ENCODE data around the gene BAZ1B. TPM values are rescaled to one million over a fixed set of nuclear protein-coding genes. Genes with fewer than 3 reads are reported as not detected.

Gene BAZ1B
- total and polyA plus RNA-seq, 4 donors = 8.6 to 31.3 (median 21.5) TPM

DNA sequence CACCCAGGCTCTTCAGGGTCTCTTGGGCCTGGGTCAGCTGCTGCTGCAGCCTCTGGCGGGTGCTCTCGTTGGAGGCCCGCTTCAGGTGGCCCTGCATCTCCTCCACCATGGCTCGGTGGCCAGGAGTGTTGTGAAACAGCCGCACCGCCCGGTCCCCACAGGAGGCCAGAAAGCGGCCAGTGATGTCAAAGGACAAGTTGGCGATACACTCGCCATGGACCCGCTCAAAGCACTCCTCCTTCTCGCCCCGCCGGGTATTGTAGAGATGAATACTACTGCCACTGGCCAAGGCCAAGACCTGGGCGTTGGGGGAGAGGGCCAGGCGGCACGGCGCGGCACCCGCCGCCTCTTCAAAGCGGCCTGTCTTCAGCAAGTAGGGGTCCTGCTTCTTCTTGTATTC is 48.4 kb upstream of the BAZ1B start:
- peaks cover 14 to 44% (median 28%) of the 10 kb centered on the region in 4 donors for H3K36me3 ChIP-seq (ENCODE audit: control insufficient read depth in 4 of 4, insufficient read depth in 3 of 4, low read depth in 1 of 4, low read length in 3 of 4)
- 98% methylated on average over 22 of the region's 22 CpGs for WGBS
- no peaks in the 10 kb centered on the region for H3K9me3 ChIP-seq (ENCODE audit: control insufficient read depth in 4 of 4, low read length in 3 of 4)
- H3K4me1 ChIP-seq (ENCODE audit: control insufficient read depth in 4 of 4, insufficient read depth in 4 of 4, low read length in 3 of 4) = peaks cover 0 to 7% (median 0%) of the 10 kb centered on the region in 4 donors
- no peak overlapping the region for H3K27ac ChIP-seq (ENCODE audit: low read depth in 1 of 2, low read length in 2 of 2)
- H3K9ac ChIP-seq (ENCODE audit: low read depth in 1 of 2, low read length in 2 of 2) = no peak overlapping the region
- no peak for DNase-seq (ENCODE audit: low spot score)
- H3K27me3 ChIP-seq (ENCODE audit: control insufficient read depth in 4 of 4, insufficient read depth in 4 of 4, low read length in 3 of 4) = no peaks in the 10 kb centered on the region
- H3K4me3 ChIP-seq (ENCODE audit: low read depth in 1 of 3, low read length in 3 of 3) = no peak overlapping the region
- TF ChIP-seq EGR1 (IDR thresholded peaks at IDR 0.05; ENCODE audit: low read depth in 2 of 2) (no peak), MAX (IDR thresholded peaks at IDR 0.05) (no peak), RXRA (IDR thresholded peaks at IDR 0.05) (no peak), TAF1 (conservative IDR thresholded peaks at IDR 0.05) (no peak), RAD21 (IDR thresholded peaks at IDR 0.05) (no peak), JUND (IDR thresholded peaks at IDR 0.05) (no peak), FOXA2 (IDR thresholded peaks at IDR 0.05) (no peak), REST (IDR thresholded peaks at IDR 0.05) (no peak), GABPA (IDR thresholded peaks at IDR 0.05 in 1 of 2, conservative IDR thresholded peaks at IDR 0.05 in 1 of 2) (no peak), YY1 (IDR thresholded peaks at IDR 0.05) (no peak), HNF4G (IDR thresholded peaks at IDR 0.05) (no peak), NR2F2 (IDR thresholded peaks at IDR 0.05) (no peak), ZBTB33 (IDR thresholded peaks at IDR 0.05) (no peak), HNF4A (conservative IDR thresholded peaks at IDR 0.05) (no peak), CTCF (IDR thresholded peaks at IDR 0.05; ENCODE audit: low read depth, low read length, missing input control) (no peak), SP1 (IDR thresholded peaks at IDR 0.05) (no peak), FOXA1 (IDR thresholded peaks at IDR 0.05) (no peak)
- TF ChIP-seq, protein P1, sequence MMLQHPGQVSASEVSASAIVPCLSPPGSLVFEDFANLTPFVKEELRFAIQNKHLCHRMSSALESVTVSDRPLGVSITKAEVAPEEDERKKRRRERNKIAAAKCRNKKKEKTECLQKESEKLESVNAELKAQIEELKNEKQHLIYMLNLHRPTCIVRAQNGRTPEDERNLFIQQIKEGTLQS (IDR thresholded peaks at IDR 0.05) = no peak

Measured in liver (tissue), 9 donors.